Neural cell (in vitro differentiated cells): ENCODE measurements around the gene PAXIP1.

Source experiments
- CTCF ChIP-seq: fragments of 450-650 bp; IDR thresholded peaks from 2 replicates; pipeline ENCODE4 v1.5.1; 2014; ENCODE audit warnings: antibody characterized with exemption, mild to moderate bottlenecking, moderate library complexity; ENCODE audit not compliant: poor library complexity, severe bottlenecking
- EP300 ChIP-seq: fragments of 450-650 bp; conservative IDR thresholded peaks from 2 replicates; pipeline ENCODE4 v1.6.1; 2014; ENCODE audit warnings: antibody characterized with exemption, mild to moderate bottlenecking, moderate library complexity; ENCODE audit not compliant: poor library complexity, severe bottlenecking
- POLR2AphosphoS5 ChIP-seq: IDR thresholded peaks from 2 replicates; pipeline ENCODE4 v1.6.1; 2012
- RAD21 ChIP-seq: fragments of 450-650 bp; conservative IDR thresholded peaks from 2 replicates; pipeline ENCODE4 v1.6.1; 2014; ENCODE audit warnings: antibody characterized with exemption, mild to moderate bottlenecking, moderate library complexity
- REST ChIP-seq: IDR thresholded peaks from 2 replicates; pipeline ENCODE4 v1.6.1; 2012; ENCODE audit warnings: borderline replicate concordance

- TF ChIP-seq CTCF = no peak
- TF ChIP-seq EP300 = no peak
- no peak for TF ChIP-seq REST
- no peak for TF ChIP-seq RAD21
- TF ChIP-seq POLR2AphosphoS5 = no peak
Observed at GRCh38 chr7:154911411-154911810, 91.5 kb downstream of the PAXIP1 start.
